NCI-H146 treated with DMSO at 0.1 percent for 48 hours (cell line): Measurements from ENCODE around the gene OR13C4.
"Not testable (repeated sequence)": the region's sequence is repeated elsewhere in the genome, so short reads cannot be mapped to it uniquely, and the experiment has no call there.

Experiments
- DNase-seq: peaks from one replicate; lab custom pipeline; 2025; ENCODE audit not compliant: unreplicated experiment; lab: John Stamatoyannopoulos, UW

The OR13C4 gene

DNA sequence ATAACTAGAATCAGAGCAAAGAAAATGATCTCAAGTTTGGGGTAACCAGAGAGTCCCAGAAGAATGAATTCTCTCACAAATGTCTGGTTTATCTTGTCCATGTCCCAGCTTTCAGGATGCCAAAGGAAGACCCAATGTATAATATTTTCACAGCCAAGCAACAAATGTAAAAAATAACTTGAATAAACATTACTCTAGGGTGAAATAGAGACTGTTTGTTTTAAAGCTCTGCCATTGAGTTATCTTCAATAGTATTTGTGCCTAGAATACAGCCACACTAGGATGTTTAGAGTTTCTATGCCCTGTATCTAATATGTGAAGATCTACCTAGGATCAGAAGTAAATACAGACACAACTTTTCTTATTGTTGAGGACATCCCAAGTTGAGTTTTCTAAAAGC, at the start of gene OR13C4:
OR13C4 (minus strand) TSS at position 101 of the 400 bp plus-strand sequence; CDS start at position 101, 0 bp downstream.
- DNase-seq = no peak

DNA sequence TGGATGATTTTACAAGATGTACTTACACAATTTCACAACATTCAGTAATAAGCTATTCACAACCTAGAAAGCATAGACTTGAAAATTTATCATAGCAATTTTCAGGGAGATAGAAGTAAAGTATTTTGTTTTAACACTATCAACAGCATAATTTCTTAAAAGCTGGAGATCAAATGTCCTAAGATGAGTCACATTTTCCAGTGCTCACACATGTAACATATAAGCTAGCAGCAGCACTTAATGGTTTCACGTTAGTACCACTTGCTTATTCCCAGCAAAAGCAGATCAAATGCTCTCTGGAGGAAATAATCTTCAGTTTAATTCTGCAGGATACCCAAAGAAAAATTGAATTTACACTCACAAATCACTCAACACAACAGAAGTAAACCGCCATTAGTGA, 48.4 kb upstream of the OR13C4 start:
- DNase-seq = no peak

DNA sequence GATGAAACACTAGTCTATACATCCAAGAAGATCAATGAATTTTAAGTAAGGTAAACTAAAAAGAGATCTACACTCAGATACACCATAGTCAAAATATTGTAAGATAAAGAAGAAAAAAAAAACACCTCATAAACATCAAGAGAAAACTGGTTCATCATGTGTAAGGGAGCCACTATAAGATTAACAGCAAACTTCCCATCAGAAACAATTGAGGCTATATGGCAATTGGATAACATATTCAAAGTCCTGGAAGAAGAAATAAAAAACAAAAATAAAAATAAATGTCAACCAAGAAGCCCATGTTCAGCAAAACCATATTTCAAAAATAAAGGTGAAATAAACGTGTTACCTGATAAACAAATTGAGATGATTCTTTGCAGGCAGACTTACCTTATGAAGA, 45.6 kb upstream of the OR13C4 start:
- DNase-seq = no peak

DNA sequence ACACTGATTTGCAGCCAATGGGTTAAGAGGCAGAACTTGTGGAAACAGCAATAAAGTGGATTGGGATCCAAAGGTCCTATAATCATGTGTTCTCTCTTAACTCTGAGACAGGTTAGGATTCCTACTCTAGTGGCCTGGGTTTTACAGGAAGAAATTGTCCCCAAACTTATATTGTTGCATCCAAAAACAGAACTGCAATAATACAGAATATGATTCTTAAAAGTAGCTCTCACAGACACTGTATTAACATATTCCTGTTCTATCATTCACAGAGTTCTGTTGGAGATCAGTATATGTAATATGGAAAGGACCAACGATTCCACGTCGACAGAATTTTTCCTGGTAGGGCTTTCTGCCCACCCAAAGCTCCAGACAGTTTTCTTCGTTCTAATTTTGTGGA, 41.9 kb upstream of the OR13C4 start, which contains the start of gene OR13C8:
OR13C8 (plus strand) TSS at position 301 of the 400 bp plus-strand sequence; CDS start at position 301, 0 bp downstream.
- DNase-seq = no peak

DNA sequence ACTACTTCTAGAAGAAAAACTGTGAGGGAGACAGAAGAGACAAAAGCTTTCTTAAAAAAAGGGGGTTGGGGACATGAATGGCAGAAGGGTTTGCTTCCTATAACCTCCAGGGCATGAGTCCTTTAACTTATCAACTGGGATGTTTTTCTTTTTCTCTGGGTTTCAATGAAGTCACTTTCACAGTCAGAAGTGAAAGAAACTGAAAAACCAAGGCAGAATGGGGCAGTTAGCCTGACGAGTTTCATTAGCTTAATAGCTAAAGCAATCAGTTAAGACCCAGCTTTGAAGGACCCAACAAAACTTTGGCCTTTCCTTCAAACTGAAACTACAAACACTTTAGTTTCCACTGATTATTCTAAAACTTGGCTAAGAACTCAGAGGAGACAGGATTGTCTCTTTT, 37.3 kb upstream of the OR13C4 start:
- DNase-seq = no peak

DNA sequence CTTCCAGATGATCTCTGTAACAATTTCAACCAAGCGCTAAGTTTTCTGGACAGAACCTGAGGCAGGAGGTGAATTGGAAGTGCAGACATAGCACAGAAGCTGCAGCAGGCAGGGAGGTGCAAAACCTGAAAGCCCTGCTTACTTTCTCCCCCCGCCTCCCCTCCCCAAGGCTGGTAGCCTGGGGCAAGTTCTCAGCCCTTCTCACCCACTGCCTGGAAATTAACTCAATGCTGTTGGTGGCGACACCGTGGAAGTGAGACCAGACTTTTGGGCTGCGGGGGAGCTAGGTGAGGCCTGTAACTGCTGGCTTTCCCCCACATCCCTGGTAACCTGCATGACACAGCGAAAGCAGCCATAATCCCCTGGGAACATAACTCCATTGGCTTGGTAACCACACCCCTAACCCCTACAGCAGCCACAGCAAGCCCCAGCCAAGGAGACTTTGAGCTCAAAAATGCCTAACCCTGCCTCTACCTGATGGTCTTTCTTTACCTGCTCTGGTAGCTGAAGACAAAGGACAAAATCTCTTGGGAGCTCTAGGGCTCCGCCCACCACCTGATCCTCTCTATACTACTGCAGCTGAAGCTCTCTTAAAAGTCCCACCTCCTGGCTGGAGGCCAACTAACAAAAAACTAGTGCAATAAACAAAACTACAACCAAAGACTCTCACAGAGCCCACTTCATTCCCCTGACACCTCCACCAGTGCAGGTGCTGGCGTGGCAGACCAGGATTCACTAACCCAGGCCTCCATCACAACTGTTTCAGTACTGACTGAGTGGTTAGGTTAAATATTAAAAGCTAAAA, 30.0 kb upstream of the OR13C4 start:
- no peak for DNase-seq

DNA sequence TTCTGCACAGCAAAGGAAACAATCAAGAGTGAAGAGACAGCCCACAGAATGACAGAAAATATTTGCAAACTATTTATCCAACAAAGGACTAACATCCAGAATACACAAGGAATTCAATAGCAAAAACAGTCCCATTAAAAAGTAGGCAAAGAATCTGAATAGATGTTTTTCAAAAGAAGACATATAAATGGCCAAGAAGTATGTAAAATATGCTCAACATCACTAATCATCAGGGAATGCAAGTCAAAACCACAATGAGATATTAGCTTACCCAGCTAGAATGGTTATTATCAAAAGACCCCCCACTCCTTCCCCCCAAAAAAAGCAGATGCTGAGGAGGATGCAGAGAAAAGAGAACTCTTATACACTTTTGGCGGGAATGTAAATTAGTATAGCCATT, 28.5 kb upstream of the OR13C4 start:
- DNase-seq = no peak

DNA sequence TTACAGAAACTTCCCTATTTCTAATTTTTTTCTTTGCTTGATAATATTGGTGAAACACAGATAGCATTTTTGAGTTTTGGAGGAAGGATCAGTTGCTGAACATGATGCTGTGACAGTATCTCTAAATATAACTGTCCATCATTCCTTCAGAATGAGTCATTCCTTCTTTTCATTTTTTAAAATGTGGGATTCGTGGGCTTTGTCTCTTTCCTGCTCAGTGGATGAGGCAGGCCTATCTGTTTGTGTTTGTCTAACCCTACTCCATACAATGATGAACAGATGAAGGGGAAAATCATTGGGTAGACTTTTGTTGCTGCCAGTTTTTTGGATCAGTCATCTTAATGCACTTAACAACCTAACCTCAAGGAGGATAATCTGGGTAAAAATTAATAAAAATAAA, 26.3 kb upstream of the OR13C4 start:
- no peak for DNase-seq

DNA sequence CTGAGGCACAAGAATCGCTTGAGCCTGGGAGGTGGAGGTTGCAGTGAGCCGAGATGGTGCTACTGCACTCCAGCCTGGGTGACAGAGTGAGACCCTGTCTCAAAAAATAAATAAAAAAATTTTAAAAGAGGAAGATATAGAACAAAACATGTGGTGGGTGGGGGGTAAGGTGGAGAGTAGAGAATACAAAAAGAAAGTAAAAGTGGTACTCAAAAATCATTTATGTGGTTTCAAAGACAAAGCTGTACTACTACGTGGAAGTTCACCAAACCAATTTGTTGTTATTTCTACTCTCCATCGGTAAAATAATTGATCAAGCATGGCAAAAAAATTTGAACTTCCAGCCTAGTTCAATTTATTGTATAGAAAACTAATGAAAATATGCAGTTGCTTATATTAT, 17.6 kb upstream of the OR13C4 start:
- DNase-seq = no peak

DNA sequence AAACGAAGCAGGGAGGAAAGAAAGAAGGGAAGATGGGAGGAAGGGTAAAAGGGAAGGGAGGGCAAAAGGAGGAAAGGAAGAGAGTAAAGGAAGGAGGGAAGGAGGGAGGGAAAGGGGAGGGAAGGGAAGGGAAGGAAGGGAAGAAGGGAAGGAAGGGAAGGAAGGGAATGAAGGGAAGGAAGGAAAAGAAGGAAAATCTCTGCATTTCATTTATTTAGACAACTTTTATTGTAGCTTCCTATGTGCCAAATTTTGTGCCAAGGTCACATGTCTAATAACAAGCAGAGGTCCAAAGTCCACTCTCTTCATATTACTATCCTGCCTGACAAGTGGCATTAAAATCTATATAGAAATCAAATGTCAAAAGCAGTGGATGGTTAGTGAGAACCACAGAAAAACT, 12.3 kb upstream of the OR13C4 start:
- DNase-seq = no peak

DNA sequence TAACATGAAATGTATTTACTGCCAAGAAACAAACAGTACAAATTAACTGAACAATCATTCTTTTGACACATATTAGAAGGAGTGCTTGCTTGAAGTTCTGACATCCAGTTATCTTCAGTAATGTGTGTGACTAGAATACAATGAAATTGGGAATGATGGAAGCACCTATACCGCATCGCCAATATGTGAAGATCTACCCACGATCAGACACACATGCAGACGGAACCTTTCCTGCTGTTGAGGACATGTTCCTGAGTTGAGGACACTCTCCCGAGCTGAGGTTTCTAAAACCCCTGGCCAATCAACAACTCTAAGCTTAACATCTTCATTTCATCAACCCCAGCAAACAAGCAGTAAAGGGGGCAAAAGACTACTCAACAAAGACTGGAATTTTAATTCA, 9.7 kb upstream of the OR13C4 start, which contains the start of gene OR13C3:
OR13C3 (minus strand) TSS at position 101 of the 400 bp plus-strand sequence. CDS start 133 bp downstream, outside the sequence.
- no peak for DNase-seq

DNA sequence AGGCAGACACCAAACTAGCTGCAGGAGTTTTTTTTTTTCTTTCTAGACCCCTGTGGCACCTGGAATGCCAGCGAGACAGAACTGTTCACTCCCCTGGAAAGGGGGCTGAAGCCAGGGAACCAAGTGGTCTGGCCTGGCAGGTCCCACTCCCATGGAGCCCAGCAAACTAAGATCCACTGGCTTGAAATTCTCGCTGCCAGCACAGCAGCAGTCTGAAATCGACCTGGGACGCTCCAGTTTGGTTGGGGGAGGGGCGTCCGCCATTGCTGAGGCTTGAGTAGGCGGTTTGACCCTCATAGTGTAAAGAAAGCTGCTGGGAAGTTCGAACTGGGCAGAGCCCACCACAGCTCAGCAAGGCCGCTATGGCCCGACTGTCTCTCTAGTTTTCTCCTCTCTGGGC, 6.8 kb downstream of the OR13C4 start:
- DNase-seq = not testable (repeated sequence)

DNA sequence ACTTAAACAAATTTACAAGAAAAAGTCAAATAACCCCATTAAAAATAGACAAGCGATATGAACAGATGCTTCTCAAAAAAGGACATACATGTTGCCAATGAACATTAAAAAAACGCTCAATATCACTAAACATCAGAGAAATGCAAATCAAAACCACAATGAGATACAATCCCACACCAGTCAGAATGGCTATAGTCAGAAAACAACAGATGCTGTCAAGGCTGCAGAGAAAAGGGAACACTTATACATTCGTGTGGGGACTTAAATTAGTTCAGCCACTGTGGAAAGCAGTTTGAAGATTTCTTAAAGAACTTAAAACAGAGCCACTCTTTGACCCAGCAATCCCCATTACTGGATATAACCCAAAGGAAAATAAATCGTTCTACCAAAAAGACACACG, 12.1 kb downstream of the OR13C4 start:
- DNase-seq = no peak

DNA sequence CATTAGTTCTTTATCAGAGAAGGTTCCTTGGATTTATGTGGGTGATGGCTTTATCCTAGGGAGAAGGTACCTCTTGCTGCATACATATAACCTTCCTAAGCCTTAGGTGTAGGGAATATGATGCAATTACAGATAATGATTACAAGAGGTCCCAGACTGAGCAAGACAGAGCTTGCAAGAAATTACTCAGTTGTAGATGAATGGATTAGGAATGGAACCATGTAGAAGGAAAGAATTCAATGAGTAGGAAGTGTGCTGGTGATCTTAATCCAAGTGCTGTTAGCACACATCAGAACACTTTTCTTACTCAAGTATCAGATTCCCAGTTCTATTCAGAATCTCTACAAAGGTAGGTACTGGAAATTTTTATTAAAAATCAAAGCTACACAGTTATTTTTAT, 20.4 kb downstream of the OR13C4 start:
- DNase-seq = no peak

DNA sequence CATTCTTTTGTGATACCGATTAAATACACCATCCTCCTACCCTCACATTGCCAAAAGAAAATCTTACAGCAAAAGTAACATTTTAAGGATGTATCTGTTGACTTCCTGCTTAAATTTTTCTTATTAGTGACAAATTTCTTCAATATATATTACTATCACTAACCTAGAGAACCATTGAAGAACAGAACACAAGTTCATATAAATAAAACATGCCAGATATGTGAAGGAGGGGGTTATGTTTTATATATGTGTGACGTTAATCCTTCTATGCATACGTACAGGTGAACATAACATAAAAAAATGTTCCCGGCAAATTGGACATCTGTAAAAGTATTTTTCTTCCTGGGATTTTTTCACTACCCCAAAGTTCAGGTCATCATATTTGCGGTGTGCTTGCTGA, 23.0 kb downstream of the OR13C4 start, which contains the start of gene OR13F1:
OR13F1 (plus strand) TSS at position 301 of the 400 bp plus-strand sequence; CDS start at position 301, 0 bp downstream.
- DNase-seq = no peak

DNA sequence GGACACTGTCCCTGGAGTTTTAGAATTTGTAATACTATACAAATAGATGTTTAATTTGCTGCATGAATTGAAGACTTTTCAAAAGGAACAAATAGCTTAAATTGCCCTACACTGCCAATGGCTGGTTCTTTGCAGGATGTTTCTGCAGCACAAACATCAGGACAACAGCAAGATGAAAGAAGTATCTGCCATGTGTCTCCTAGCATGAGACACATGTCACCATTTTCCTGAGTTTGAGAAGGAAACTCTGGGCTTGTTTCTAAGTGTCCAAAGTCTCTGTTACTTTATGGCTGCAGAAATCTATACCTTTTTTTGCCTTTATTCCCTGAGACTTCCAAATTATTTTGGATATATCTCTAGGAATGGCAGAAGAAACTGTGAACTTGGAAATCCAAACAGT, 23.6 kb downstream of the OR13C4 start:
- no peak for DNase-seq

DNA sequence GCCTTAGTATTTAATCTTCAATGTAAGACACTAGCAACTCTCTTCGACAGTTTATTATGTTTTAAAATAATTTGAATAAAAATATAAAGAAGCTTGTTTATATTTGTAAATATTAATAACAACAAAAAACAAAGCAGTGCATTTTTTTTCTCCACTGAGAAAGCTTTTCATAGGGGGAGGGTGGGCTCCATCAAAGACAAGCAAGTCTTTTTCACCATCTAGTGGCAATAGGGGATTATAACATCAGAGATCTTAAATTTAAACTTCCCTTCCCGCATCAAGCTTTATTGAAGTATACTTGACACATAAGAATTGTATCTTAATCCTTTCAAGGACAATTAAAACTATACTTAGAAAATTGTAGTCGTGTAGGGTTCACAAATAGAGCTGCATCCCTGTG, 32.2 kb downstream of the OR13C4 start:
- no peak for DNase-seq

DNA sequence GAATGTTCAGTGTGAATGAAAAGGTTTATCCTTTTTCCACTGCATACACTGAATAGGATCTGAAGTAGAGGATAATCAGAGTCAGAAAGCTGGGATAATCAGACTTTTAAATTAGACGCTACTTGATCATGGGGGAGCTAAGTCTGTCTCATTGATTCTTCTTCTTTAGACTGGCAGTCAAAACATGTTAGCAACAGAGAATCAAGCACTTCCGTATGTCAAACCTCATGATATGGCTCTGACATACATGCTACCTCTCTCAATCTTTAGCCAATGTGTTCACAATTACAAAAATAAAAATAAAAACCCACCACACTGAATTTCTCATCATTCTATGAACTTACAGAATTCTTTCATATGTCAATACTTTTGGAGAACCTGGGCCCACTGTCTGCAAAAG, 42.0 kb downstream of the OR13C4 start:
- no peak for DNase-seq

DNA sequence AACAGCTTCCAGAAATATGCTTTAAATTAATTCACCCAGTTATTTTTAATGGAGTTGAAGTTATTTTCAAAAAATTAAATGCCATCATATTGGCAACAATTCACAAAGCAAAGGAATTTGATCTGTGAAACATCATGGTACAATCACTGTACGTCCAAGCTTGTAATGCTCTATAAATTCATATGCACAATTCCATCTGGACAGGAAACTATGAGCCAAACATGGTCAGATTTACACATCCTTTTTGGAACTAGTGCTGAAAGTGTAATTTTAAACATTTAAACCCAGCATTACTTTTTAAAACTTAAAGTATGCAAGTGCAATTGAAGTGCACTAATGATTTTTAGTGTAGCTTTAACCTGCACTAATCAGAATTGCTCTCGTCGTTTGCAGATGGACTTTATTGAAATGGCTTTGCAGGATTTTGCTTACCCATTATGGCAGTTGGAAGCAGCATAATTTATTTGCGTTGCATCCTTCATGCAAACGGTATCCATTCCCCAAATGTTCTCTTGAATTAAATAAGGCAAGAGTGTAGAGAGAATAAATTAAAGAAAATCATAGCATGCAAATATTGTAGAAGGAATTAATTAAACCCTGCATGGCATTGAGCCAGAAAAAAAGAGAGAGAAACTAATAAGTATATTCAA, 44.0 kb downstream of the OR13C4 start:
- DNase-seq = no peak
